GM21447 (cell line): ENCODE measurements around the gene CDH23.

ENCODE experiments used
- ATAC-seq: cut with Tn5 transposase; IDR thresholded peaks from one replicate; pipeline ENCODE4 v1.9.1; 2021; ENCODE audit not compliant: unreplicated experiment

The CDH23 gene

GRCh38 chr10:71727738-71728737, 331.3 kb downstream of the CDH23 start:
- ATAC-seq: peak; percentile 64

GRCh38 chr10:71729161-71729636, 332.5 kb downstream of the CDH23 start:
- ATAC-seq: no peak

- no peak for ATAC-seq
Observed at GRCh38 chr10:71731791-71732190, 335.1 kb downstream of the CDH23 start.

GRCh38 chr10:71734797-71735196, 338.1 kb downstream of the CDH23 start:
- ATAC-seq: no peak

- peak; percentile 53 for ATAC-seq
Observed at GRCh38 chr10:71735709-71736569, 339.2 kb downstream of the CDH23 start.

GRCh38 chr10:71736570-71736952, 339.8 kb downstream of the CDH23 start:
- peak; percentile 12 for ATAC-seq

GRCh38 chr10:71737001-71737833, 340.5 kb downstream of the CDH23 start:
- ATAC-seq: no peak

- no peak for ATAC-seq
Observed at GRCh38 chr10:71737834-71738197, 341.1 kb downstream of the CDH23 start.

GRCh38 chr10:71739358-71739900, 342.7 kb downstream of the CDH23 start:
- no peak for ATAC-seq

GRCh38 chr10:71740069-71740653, 343.4 kb downstream of the CDH23 start:
- no peak for ATAC-seq

- ATAC-seq: no peak
Observed at GRCh38 chr10:71741029-71741428, 344.3 kb downstream of the CDH23 start.

- ATAC-seq: no peak
Observed at GRCh38 chr10:71741671-71742070, 345.0 kb downstream of the CDH23 start.

- no peak for ATAC-seq
Observed at GRCh38 chr10:71742301-71743088, 345.8 kb downstream of the CDH23 start.

- no peak for ATAC-seq
Observed at GRCh38 chr10:71743089-71743838, 346.5 kb downstream of the CDH23 start.

- ATAC-seq: no peak
Observed at GRCh38 chr10:71743866-71744265, 347.1 kb downstream of the CDH23 start.

- ATAC-seq: no peak
Observed at GRCh38 chr10:71744897-71745663, 348.4 kb downstream of the CDH23 start.

GRCh38 chr10:71745664-71746250, 349.0 kb downstream of the CDH23 start:
- no peak for ATAC-seq
